Putamen (tissue), 1 donor: ENCODE data around the gene RTL9.
A peak's percentile ranks its signal among the peaks of the same experiment; 100 is the strongest.

Source experiments
- DNase-seq: peaks from one replicate; pipeline ENCODE4 v3.0.0-alpha.2; 2016; ENCODE audit warnings: low spot score

RTL9 gene

DNA sequence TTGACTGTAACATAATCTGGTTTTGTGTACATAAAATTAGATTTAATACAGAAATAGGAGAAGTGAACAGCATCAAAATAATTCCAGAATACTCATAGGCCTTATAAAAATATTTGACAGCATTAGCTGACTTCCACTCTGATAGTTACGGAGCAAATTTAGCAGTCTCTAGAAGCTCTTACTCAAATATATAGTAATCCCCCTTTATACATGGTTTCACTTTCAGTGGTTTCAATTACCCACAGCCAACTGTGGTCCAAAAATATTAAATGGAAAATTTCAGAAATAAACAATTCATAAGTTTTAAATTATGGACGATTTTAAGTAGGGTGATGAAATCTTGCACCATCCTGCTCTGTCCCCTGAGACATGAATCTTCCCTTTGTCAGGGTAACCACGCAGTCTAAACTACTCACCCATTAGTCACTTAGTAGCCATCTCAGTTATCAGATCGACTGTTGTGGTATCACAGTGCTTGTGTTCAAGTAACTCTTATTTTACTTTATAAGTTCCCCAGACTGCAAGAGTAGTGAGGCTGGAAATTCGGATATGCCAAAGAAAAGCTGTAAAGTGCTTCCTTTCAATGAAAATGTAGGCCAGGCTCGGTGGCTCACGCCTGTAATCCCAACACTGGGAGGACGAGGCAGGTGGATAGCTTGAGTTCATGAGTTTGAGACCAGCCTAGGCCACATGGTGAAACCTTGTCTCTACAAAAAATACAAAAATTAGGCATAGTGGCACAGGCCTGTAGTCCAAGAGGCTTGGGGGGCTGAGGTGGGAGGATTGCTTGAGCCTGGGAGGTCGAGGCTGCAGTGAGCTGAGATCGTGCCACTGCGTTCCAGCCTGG is 17.2 kb upstream of the RTL9 start:
- no peak for DNase-seq

GRCh38 chrX:110346681-110347080 is 12.0 kb upstream of the RTL9 start:
- no peak for DNase-seq

DNA sequence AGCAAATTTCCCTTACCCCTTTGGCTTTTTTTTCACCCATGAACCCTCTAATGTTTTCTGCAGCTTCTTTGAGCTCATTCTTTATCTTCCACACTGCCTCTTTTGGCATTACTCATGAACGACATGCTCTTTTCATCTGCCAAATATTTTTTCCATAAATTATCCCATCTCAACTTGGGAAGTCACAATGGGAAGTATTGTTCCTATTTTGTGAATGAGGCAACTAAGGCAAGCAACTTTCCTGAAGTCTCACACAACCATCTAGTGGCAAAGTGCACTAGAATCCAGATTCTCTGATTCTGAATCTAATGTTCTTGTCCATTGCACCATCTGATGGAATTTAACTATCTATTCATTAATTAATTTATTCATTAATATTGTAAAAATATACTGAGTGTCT is 625 bp downstream of the RTL9 start:
- DNase-seq, result peak; percentile 30

DNA sequence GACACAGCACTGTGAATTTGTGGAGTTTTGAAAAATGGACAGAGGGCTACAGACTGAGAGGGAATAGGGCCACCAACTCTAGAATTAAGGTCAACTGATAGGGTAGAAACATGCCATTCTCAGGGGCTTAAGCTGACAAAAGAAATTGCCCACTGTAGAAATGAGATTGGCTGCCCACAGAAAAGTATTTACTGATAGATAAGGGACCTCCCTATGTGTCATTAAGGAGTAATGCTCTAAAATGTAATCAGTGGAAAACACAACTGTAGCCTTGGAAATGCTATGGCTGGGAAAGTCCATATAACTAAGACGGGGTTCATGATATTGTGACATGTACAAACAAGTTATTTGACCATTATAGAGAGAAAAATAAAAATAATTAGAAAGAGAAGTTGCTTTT is 4.6 kb downstream of the RTL9 start:
- DNase-seq, result no peak

DNA sequence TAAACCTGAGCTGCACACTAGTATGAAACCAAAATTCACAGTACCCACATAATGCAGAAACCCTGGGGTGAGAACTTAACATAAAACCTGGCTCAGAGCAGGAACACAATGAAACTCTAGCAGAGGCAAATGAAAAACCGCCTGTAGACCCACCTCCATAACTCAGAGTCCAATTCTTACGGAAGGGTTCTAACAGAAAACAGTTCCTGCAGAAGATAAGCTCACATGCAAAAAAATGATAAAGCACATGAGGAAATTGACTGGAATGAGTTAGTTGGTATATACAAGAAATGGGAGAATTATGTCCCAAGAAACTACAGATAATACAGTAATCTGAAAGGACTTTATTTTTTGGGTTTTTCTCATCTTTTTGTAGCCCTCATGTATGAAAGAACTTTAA is 14.7 kb downstream of the RTL9 start:
- no peak for DNase-seq

- DNase-seq, result no peak
Observed at GRCh38 chrX:110374559-110374958, 15.9 kb downstream of the RTL9 start.

DNA sequence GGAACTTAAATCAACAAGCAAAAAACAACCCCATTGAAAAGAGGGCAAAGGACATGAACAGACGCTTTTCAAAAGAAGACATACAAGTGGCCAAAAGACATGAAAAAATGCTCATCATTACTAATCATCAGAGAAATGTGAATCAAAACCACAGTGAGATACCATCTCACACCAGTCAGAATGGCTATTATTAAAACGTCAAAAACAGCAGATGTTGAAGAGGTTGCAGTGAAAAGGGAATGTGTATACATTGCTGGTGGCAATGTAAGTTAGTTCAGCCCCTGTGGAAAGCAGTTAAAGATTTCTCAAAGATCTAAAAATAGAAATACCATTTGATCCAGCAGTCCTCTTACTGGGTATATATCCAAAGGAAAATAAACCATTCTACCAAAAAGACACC is 22.6 kb downstream of the RTL9 start:
- no peak for DNase-seq

DNA sequence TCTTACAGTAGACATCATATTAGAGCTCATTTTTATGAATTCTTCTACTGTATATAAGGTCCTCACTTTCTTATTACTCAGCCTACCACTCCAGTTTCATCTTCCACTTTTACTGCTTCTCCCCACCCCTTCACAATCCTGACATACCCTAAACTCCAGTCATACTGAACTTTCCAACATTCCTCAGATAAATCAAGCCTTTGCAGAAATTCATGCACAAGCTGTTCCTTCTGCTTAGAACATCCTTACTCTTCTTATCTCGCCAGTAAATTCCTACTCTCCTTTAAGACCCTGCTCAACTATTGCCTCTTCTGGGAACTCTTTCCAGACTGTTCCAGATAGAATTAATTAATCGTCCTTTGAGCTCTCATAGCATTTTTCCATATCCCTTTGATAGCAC is 24.8 kb downstream of the RTL9 start:
- DNase-seq, result no peak

GRCh38 chrX:110384490-110384889 is 25.8 kb downstream of the RTL9 start:
- DNase-seq, result peak; percentile 3

DNA sequence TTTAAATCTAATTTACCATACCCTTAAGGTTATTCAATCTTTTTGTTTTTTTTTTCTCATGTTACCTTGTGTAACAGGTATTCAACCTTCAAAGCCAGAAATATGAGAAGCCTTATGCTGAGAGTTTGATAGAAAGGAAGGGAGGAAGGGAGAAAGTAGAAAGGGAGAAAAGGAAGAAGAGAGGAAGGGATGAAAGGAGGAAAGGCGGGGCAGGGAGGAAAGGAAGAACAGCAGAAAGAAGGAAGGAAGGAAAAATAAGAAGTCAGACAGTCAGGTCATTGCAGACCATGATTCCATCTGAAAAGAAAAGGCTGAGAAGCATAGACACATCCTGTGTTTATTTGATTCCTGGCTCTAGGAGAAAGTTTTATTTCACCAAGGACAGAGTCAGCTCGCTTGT is 30.9 kb downstream of the RTL9 start:
- no peak for DNase-seq

DNA sequence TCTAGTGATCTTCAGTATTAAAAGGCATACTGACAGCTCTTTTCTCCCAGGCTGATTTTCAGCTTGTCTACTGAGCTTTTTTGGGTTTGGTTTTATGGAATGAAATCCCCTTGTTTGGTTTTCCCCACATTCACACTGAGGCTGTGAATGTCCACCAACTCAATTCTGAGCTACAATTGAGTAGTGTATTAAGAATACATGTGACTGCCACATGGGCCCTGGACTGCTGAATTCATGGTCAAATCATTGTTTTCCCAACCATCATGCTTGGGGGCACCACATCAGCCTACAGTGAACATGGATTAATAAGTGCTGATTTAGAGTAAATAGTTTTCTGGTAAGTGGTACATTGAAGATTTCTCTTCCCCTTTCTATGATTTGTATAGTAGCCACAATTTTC is 32.4 kb downstream of the RTL9 start:
- DNase-seq, result no peak

DNA sequence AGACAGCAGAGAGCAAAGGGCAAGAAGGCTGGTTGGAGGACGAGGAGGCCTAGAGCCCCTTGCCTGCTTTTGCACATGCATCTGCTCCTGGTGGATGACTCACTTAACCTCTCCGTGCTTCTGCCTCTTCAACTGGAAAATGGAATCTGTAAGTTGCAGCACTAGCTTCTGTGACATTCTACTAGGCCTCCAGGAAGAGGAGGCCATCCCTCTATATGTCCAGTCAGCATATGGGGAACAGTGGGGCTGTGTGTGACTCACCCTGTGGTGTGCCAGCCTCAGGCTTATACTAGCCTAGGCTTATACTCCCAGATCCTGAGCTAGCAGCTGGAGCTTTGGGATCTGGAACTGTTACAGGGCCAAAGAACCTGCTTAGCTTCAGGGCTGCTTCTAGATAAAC is 36.0 kb downstream of the RTL9 start:
- no peak for DNase-seq

DNA sequence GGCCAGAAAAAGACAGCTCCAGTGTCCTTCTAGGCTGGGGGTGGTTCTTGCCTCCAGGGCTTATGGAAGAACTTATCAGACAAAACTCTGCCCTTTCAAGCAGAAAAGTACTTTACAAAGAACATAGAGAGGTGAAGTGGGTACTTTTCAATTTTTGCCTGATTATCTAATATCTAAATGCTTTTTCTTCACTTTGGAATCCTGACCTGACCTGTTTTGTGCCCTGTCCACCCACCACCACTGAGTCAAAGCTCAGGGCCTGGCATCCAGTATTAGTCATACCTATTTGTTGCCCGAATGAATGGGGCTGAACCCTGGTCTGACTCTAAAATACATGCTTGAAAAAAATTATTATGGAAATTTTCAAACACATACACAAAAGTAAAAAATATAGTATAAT is 37.2 kb downstream of the RTL9 start:
- no peak for DNase-seq

DNA sequence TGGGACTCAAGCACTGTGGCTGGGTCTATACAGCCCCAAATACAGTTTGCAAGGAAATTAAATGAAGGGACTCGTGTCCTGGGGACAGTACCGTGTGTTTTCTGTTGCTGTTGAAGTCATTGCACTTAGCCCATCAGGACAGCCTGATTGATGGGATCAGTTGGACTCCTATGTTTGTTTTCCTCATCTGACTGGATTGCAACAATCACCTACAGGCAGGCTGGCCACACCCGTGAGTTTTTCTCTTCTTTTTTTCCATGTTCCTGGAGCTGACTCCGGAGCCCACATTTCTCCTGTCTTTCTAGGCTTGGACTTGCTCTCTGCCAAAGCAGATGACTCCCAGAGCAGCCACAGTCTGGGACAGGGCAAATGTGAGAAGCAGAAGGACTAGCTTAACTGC is 38.1 kb downstream of the RTL9 start:
- no peak for DNase-seq

DNA sequence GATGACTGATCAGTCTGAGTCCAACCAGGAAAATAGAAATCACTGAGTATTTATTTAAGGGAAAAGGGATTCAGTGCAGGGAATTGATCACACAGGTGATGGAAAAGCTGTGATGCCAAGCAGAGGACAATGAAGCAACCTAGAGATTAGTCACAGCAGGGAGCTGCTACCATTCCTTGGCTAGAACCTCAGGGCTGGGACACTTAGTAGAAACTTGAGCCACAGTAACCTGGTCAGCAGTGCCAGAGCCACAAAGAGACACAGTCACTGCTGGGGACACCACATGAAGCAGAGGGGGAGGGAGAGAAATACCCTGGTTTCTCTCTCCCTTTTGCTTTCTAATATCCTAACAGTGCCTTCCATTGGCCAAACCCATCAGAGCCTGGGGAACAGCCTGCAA is 38.7 kb downstream of the RTL9 start:
- DNase-seq, result no peak

DNA sequence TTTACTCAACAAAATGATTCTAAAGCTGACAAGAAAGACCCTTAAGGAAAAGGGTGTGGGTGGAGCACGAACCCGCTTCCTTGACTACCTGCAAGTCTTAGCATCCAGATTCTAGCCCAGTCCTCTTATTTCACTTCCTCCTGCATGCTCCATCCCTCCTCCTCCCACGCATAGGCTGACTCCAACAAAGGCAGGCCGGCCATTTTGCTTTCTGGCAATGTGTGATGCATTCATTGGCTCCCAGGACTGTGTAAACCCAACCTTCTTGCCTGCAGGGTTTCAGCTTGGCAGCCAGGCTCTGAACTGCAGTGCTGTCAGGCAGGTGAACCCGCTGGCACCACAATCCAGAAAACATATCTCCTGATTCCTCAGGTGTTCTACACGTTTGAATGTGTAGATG is 39.3 kb downstream of the RTL9 start:
- DNase-seq, result no peak

GRCh38 chrX:110399497-110399896 is 40.8 kb downstream of the RTL9 start:
- DNase-seq, result no peak

- no peak for DNase-seq
Observed at GRCh38 chrX:110399966-110400365, 41.3 kb downstream of the RTL9 start.

- DNase-seq, result no peak
Observed at GRCh38 chrX:110401135-110401534, 42.5 kb downstream of the RTL9 start.

GRCh38 chrX:110402091-110402849 is 43.6 kb downstream of the RTL9 start:
- DNase-seq, result no peak

DNA sequence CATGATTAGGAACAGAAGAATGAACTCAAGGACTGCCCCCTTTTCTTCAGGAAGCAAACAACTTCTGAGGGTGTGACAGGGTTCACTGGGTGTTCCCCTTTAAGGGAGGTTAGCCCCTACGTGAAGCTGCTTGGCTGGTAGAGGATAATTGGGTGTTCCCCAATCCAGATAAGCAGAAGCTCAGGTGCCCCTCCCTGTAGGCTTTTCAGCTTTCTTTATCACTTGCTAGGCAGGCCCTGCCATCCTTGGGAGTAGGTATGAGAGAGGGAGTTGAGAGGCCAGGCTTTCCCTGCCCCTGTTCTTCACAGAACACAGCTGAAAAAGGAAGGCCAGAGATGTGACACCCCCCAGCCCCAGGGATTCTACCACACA is 44.2 kb downstream of the RTL9 start:
- DNase-seq, result no peak

DNA sequence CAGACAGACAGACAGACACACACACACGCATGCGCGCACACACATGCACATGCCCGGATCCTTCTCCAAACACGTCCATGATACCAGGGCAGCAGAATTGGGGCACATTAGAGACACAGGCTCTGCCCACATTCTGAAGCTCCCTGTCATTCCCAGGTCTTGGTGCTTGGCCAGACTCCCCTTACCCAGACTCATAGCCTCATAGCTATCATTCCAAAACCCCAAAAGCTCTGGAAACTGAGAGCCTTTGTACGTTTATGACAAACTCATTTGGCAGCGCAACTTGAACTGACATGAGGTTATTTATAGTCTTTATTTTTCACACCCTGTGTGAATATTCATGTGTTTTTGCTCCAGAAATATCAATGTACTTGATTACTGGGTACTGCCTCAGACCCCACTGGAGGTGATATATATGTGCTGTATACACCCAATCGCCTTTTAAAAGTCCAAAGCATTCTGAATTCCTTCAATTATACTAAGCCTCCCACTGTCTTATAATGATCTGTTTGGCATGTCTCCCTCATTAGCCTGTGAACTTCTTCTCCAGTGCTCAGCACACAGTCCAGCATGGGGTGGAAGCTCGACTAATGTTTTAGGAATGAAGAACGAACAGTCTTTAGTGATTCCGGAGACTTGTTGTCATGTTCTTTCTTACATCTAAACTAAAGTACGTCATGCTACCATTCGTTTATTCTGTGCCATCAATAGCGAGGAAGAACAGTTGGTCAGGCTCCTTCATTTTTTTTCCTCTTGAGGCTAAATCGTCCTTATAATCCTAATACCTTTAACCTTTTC is 45.0 kb downstream of the RTL9 start:
- DNase-seq, result no peak

- DNase-seq, result no peak
Observed at GRCh38 chrX:110404376-110404775, 45.7 kb downstream of the RTL9 start.
